Stimulated activated CD4-positive, alpha-beta T cell treated with anti-CD3 and anti-CD28 coated beads, Interleukin-1b, Interleukin-23, amount 100 ng/mL, for 4 hours (primary cell): Measurements from ENCODE around the gene LRP8.

Experiments used
- DNase-seq, 2 donors: peaks; one replicate each; pipeline ENCODE4 v3.0.0-alpha.2; 2020; ENCODE audit warnings: low read depth in 2 of 2

LRP8 gene

DNA sequence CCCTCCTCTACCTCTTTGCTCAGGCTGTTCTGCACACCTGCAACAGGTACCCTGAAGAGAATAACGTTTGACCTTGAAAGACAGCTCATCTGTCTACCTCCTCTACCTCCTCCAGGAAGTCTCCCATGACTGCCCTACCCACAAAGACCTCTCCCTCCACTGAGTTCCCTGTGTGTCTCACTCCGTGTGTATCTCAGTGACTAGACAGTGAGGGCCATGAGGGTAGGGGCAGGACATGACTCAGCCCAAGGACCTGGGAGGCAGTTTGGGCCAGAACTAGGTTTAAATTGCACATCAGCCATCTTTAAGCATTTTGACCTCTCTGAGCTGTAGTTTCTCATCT is 32.0 kb upstream of the LRP8 start:
- no peak for DNase-seq

DNA sequence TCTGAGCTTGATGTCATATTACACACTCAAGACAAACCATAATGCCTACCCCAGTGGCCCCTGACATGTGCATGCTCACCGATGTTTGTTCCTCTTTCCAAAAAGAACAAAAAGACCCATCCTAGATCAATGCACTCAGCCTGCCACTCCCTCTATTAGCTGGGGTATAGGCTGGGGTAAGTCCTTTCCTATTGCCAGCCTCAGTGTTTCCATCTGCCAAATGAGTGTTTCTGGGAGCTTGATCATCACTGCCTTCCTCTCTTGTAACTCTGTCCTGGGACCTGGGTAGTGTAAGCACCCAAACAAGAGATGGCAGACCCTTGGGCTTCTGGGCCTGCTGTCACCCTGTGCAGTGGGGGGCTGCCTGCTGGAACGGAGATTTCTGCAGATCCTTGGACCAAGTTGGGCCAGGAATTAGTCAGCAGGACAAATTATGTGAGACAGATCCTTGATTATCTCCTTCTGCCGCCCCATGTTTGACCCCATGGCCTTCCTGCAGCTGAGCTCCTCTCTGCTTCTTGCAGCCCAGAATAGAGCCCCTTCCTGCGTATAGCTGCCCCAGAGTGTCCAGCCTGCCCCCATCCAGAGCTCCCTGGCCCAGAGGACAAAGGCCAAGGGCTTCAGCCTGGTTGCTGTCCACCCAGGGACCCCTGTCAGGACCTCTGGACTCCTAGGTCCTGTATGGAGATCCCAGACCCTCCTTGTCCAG is 31.5 kb upstream of the LRP8 start:
- no peak for DNase-seq

DNA sequence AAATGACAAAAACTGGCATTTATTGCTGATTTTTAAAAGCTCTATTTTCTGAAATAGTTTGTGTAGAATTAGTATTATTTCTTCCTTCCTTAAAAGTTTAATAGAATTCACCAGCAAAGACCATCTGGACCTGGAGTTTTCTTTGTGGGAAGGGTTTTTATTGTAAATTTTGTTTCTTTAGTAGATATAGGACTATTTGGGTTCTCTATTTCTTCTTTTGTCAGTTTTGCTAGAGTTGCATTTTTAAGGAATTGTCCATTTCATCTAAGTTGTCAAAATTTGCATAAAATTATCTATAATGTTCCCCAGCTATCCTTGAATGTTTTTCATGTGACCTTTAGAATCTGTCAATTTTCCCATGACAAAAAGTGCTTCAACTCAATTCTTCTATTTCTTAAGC is 28.8 kb upstream of the LRP8 start:
- no peak for DNase-seq

DNA sequence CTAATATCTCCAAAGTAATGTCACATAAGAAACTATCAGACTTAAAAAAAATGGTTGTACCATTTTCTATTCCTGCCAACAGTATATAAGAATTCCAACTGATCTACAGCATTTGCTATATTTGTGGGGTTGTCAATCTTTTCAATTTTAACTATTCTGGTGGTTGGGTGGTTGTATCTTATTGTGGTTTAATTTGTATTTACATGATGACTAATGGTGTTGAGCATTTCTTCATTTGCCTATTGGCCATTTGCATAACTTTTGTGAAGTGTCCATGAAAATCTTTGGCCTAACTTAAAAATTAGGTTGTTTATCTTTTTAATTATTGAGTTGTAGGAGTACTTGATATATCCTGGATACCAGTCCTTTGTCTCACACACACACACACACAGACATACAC is 26.2 kb upstream of the LRP8 start:
- DNase-seq, result no peak

DNA sequence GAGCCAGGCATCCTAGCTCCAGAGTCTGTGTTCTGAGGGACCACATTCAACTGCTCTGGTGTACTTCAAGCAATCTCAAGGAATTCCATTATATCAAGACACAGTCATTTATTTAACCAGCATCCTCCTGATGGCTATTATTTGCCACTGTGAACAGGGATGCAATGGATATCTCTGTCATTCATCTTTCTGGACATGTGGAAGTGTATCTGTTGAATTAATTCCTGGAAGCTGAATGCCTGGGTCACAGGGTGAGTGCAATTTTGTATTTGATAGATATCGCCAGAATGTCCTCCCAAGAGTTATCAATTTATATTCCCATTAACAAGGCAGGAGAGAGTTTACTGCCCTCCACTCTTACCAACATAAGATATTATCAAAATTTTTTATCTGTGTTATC is 24.7 kb upstream of the LRP8 start:
- DNase-seq, result no peak

DNA sequence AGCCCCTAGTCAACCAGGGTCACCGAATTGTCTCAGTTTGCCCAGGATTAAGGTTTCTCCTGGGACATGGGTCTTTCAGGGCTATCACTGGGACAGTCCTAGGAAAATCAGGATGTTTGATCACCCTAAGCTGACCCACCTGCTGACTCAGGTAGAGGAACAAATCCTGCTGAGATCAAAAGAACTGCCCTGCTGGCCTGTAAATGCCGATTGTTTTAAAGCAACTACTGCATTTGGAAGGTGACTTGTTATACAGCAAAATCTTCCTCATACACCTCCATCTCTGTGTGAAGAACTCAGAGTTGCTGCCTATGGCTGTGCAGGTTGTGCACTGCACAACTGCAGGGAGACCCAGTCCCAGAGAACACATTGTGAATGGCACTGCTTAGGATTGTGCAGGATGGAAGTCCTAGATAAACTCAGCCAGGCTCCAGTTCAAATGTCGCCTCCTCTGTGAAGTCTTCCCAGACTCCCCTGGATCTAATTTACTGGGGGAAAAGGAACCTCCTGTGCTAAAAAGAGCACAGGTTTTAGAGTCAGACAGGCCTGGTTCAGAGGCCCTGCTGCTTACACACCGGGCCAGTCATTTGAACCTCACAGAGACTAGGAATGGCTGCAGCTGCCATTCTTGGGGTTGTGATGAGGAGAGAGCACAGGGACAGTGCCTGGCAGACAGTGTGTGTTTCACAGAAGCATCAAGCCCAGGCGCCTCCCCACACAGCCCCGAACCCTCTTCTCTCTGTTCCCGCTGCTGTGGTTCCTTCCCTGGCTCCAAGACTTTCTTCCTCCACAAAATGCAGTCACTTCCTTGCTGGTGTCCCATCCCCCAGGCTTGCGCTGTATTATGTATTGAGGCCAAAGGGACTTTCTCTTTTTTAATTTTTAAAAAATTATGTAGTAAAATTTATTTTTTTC is 23.2 kb upstream of the LRP8 start:
- DNase-seq, result no peak

DNA sequence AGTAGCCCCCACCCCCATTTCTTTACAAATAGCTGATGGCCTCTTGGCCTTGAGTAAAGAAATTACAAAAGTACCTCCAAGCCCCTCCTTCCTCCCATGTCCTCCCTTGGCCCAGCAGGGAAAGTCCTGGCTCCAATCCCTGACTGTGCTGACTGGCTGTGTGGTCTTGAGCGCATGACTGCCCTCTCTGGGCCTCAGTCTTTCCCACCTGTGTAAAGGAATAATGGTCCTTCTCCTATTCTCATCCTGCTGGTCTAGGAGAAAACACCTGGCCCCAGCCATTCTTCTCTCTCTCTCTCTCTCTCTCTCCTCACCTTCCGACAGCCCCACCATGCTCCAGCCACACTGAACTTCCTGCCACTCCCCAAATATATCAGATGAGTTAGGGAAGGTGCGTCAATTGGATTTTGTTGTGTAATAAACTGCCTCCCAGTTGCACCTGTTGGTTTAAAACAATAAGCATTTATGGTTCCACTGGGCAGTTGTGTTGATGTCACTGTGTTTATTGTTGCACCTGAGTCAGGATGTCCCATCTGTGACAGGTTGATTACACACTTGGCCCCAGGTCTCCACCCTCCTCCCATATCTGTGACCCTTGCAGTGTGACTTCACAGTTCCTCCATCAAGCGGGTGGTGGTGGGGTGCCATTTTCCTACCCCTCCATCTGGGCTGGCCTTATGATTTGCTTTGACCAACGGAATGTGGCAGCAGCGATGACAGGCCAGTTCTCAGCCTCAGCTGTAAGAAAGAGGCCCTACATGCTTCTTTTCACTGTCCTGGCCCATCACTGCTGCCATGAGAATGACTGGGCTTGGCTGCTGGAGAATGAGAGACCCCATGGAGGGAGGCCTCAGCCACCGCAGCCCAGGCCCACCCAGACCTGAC is 22.3 kb upstream of the LRP8 start:
- DNase-seq, result no peak

DNA sequence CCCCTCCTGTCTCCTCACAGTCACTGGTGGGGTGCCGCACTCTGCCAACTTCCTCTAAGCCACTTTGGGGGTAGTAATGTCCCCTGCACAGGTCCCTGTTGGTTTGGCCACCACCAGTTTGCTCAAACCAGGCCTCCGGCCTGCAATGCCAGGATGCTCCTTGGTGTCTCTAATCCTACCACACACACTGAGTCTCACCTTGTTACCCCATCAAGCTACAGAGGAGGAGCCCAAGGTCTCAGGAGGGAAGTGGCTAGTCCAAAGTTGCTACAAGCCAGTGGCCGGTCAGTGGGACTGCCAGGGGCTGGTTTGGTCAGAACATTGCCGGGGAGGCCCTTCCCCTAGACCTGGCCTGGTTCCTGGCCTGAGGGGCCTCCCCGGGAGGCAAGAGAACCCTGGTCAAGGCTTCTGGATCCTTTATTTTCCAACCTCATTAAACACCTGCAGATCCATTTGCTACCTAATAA is 21.5 kb upstream of the LRP8 start:
- no peak for DNase-seq

DNA sequence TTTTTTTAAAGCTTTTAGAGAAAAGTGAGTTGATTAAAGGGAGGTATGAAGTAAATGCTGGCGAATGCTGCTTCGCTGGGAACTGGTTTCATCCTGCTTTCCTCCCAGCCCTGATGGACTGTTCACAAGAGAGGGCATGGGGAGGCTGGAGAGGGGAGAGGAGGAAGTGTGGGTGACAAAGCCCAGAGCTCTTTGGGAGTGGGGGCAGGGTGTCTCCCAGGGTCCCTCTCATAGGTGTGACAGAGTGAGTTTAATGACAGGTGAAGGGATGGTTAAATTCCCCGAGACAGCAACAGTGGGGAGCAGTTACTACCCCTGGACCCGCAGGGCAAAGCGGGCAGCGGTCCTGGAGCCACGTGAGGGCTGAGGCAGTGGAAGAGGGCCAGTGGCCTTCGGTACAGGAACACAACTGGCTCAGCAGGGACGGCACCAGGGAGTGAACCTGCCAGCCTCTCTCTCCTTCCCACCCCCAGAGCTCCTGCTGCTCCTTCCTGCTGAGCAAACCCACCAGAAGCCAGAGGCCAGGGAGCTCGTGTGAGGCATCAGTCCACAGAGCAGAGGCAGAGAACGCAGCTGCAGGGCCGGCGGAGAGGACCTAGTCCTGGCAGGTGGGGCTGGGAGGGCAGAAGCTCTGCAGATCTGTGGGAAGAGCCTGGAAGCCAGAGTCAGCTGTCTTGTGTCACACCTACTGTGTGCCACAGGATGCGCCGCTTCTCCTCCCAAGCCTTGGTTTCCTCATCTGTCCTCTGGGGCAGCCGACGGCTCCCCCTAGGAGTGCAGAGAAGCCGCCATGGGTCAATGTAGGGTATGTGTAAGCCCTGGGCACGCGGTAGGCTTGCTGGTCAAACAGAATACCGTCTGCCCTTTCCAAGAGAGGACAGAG is 20.9 kb upstream of the LRP8 start:
- DNase-seq, result no peak

DNA sequence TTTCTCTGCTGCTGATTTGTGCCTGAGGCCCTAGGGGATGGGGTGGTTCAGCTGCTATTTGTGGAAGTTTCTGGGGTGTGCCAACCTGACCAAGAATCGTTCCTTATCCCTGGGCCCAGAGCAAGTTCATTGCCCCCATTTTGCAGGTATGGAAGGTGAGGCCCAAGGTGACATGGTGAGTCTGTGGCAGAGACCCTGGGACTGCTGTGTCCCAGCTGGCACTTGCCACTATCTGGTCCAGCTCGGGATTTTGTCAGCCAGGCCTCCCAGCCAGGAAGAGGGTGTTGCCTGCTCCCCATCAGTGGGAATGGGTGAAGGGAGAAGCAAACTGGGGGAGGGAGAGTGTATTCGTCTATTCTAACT is 18.9 kb upstream of the LRP8 start:
- DNase-seq, result no peak

DNA sequence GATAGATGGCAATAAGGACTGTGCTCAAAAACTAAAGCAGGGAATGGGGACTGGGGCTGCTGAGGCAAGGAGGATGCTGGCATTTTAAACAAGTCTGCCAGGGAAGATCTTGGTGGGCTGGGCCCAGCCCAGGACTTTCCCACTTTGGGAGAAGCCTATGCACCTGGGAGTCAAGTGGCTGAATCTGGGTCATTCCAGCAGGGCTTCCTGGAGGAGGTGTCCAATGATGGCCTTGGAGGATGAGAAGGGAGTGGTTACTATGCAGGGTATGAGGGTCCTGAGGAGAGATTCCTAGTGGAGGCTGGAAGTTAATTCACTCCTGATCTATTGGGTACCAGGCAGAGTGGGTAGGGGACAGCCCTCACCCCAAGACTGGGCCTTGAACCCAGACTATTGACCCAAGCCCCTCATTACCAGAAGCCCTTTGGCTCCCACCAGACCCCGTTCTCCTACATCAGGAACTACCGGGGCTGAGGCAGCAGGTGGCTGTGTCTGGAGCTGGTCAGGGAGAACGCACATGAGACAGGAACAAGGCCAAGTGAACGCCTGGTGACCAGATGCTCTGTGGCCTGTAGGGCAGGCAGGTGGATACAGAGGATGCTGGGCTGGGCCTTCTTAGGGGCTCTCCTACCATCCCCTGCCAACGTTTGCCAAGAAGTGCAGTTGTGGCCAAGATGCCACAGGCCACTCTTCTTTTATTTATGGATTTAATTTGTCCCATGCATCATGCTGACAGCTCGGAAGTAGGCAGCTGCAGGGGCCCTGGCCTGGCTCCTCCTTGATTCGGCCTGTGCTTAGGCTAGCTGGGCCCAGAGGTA is 18.3 kb upstream of the LRP8 start:
- DNase-seq, result no peak

DNA sequence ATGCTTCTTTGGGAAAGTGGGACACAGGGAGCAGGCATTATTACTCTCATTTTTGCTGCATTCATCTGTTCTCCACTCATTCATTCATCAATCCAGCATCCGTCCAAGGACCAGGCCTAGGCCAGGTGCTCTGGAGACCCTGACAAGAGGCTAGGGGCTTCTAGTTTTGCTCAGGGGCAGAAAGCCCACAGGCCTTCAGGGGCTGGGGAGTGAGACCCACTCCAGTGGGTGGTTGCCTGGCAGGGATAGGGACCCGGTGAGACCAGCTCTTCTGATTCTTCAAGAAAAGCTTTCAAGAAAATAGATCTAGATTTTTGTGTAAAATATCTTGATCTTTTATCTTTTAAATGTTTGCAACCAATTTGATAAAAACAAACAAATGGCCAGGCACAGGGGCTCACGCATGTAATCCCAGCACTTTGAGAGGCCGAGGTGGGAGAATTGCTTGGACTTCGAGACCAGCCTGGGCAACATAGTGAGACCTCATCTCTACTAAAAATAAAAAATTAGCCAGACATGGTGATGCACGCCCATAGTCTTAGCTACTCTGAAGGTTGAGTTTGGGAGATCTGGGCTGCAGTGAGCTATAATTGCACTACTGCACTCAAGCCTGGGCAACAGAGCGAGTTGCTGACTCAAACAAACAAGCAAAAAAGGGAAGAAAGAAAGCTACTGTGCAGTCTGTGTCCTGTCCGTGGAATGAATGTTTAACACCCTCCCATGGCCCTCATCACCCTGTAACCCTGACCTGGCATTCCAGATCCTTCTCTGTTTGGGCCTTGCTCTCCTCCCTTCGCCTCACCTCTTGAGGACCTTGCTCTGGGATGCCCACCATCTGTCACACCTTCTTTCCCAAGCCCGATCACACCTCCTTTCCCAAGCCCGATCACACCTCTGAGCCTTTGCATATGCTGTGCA is 17.3 kb upstream of the LRP8 start:
- DNase-seq, result no peak

DNA sequence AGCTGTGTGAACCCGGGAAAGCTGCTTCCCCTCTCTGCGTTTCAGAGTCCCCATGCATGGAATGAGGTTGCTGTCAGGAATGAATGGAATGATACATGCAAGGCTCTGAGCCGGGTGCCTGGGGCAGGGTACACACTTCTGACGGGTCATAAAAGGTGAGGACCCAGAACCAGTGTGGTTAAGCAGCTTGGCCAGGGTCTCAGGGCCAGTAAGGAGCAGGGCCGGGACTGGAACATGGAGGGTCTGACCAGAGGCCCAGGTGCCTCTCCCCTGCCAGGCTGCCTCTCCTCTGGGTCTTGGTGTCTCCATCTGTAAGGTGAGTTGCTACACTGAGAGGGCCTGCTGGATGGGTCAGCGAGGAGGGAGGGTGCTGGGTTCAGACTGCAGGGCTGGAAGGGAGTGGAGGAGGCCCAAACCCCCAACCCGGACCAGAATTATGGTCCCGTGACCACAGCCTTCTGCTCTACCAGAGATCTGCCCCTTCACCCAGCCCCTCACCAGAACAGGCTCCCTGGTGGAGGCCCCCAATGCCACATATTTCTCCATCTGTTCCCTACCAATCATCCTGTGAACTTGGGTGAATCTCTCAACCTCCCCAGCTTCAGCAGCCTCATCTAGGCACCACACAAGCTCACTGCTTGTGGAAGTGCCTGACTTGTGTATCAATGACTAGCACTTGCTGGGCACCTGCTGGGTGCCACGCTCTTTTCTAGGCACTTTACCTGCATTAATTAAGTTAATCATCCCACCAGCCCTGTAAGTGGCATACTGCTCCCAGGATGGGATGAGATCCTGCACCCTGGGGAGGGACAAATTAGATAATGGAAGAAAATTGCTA is 16.2 kb upstream of the LRP8 start:
- DNase-seq, result no peak

DNA sequence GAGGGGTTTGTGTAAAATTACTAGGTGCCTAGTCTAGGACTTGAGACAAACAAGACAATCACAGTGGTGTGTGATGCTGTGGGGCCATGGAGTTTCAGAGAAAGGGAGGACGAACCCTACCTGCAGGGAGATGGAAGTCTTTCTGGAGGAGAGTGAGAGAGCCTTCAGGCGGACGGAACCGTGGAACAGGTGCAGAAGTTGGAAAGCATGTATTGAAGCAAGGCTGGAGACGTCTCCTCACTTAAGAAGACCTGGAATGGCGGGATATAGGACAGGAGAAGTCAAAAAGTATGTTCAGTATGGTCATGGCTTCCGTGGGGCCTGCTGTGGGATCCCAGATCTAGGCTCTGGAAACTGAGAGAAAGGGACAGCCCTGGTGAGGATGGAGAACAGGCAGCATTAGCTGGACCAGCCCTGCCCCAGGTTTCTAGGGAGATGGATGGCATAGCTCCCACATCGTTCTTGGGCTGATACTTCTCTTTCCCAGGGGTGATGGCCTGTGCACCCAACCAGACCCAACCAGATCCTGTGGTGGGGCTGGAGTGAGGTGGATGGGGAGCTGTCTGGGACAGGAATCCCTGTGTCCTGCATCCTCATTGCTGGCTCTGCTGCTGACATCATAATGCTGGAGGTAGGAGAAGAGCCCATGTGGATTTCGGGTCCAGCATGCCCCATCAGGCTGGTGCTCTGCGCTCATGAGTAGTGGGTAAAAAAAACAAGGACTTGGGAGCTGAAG is 15.0 kb upstream of the LRP8 start:
- DNase-seq, result no peak

DNA sequence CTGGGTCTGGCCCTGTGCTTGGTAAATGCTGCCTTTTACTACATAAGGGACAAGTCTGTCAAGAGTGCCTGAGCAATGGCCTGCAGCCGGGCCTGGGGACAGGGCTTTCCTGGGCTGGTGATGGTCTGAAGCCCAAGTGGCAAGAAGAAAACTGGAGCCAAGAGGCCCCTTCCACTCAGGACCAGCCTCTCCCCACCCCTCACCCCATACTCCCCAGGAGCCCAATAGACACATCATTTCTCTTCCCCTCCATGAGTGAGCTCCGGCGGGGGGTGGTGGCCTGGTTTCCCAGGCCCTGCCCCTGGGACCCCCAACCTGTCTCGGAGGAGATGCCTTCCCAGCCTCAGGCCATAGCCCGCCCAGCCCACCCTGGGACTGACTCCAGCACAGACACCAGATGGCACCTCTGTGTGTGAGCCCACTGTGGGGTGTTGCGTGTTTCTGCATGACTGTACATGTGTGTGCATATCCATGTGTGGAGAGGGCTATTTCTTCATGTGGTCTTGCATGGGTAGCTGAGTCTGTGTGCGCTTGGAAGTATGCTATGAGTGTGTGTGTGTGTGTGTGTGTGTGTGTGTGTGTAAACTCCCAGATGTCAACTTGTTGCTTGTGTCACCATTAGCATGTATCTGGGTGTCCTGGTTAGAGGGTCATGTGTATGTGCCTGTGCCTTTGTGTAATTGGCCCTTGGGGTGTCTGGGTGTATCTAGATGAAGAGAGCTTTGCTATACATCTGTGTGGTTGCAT is 14.3 kb upstream of the LRP8 start:
- no peak for DNase-seq

DNA sequence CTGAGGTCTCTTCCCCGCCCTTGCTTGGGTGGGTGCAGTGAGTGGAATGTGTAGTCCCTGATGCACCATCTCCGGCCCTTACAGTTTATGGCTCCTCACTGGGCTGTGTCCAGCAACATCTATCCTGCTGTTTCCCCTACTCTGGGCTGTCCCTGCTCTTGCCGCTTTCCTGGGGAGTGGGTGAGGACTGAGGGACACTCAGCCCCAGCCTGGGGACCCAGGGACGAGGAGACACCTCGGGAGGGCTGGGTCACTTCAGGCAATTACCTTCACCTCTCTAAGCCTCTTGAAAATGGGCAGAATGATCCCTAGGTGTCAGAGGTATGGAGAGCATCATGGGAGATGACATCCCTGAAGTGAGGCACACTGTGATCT is 13.6 kb upstream of the LRP8 start:
- no peak for DNase-seq
